Stimulated activated CD4-positive, alpha-beta T cell treated with anti-CD3 and anti-CD28 coated beads, TNF-alpha, amount 100 ng/mL, for 24 hours (primary cell): Measurements from ENCODE around the gene ATXN10.

Experiments used
- DNase-seq, 3 experiments: peaks; one replicate each; pipeline ENCODE4 v3.0.0-alpha.2; 2020; ENCODE audit warnings: low read depth in 3 of 3

Gene ATXN10

GRCh38 chr22:45877651-45878050, 206.0 kb downstream of the ATXN10 start:
- no peak for DNase-seq

GRCh38 chr22:45878051-45878781, 206.6 kb downstream of the ATXN10 start:
- DNase-seq = no peak

GRCh38 chr22:45878901-45879551, 207.4 kb downstream of the ATXN10 start:
- no peak for DNase-seq

- DNase-seq = no peak
Measured at GRCh38 chr22:45879552-45879949, 207.9 kb downstream of the ATXN10 start.

GRCh38 chr22:45880091-45880715, 208.6 kb downstream of the ATXN10 start:
- no peak for DNase-seq

GRCh38 chr22:45880716-45881523, 209.3 kb downstream of the ATXN10 start:
- no peak for DNase-seq

GRCh38 chr22:45881524-45881875, 209.9 kb downstream of the ATXN10 start:
- DNase-seq = no peak

GRCh38 chr22:45882881-45883810, 211.5 kb downstream of the ATXN10 start:
- no peak for DNase-seq

GRCh38 chr22:45883811-45884170, 212.2 kb downstream of the ATXN10 start:
- DNase-seq = no peak

- DNase-seq = no peak
Measured at GRCh38 chr22:45884201-45885062, 212.8 kb downstream of the ATXN10 start.

- DNase-seq = no peak
Measured at GRCh38 chr22:45885171-45885840, 213.7 kb downstream of the ATXN10 start.

- DNase-seq = no peak
Measured at GRCh38 chr22:45885941-45886395, 214.3 kb downstream of the ATXN10 start.

GRCh38 chr22:45886540-45886939, 214.9 kb downstream of the ATXN10 start:
- no peak for DNase-seq

GRCh38 chr22:45887202-45888131, 215.8 kb downstream of the ATXN10 start:
- no peak for DNase-seq

- no peak for DNase-seq
Measured at GRCh38 chr22:45888221-45889092, 216.8 kb downstream of the ATXN10 start.

GRCh38 chr22:45889093-45889538, 217.5 kb downstream of the ATXN10 start:
- no peak for DNase-seq
